Measurements from ENCODE around the gene C2orf80.
"Not testable (repeated sequence)": the region's sequence is repeated elsewhere in the genome, so short reads cannot be mapped to it uniquely, and the experiment has no call there.

Gene C2orf80

GRCh38 chr2:208175840-208176153 is 14.0 kb downstream of the C2orf80 start:
- no peak for DNase-seq

- peak; percentile 95 for DNase-seq
These were observed 14.6 kb downstream of the C2orf80 start for GRCh38 chr2:208175069-208175839.

- no peak for DNase-seq
These were observed 15.7 kb downstream of the C2orf80 start for GRCh38 chr2:208174144-208174543.

- no peak for DNase-seq
These were observed 17.7 kb downstream of the C2orf80 start for GRCh38 chr2:208172125-208172524.

- no peak for DNase-seq
These were observed 24.7 kb downstream of the C2orf80 start for GRCh38 chr2:208164951-208165755.

- DNase-seq: no peak
These were observed 26.3 kb downstream of the C2orf80 start, which contains the start of gene CRYGA for GRCh38 chr2:208163489-208163888. Gene CRYGA, minus strand, starts transcription at chr2:208163589. Its CDS starts 33 bp downstream, at chr2:208163556.

GRCh38 chr2:208156439-208156838 is 33.4 kb downstream of the C2orf80 start:
- no peak for DNase-seq

GRCh38 chr2:208153156-208153555 is 36.7 kb downstream of the C2orf80 start:
- no peak for DNase-seq

GRCh38 chr2:208150956-208151355 is 38.9 kb downstream of the C2orf80 start:
- no peak for DNase-seq

GRCh38 chr2:208150094-208150493 is 39.7 kb downstream of the C2orf80 start:
- DNase-seq: no peak

GRCh38 chr2:208148803-208149202 is 41.0 kb downstream of the C2orf80 start:
- no peak for DNase-seq

- DNase-seq: no peak
These were observed 42.1 kb downstream of the C2orf80 start for GRCh38 chr2:208147759-208148158.

- no peak for DNase-seq
These were observed 42.8 kb downstream of the C2orf80 start for GRCh38 chr2:208147008-208147407.

GRCh38 chr2:208146006-208146405 is 43.8 kb downstream of the C2orf80 start, which contains the start of gene CRYGB:
Gene CRYGB, minus strand, starts transcription at chr2:208146158. Its CDS starts 38 bp downstream, at chr2:208146120.
- no peak for DNase-seq

- DNase-seq: peak; percentile 63
These were observed 46.7 kb downstream of the C2orf80 start for GRCh38 chr2:208142925-208143799.

- DNase-seq: peak; percentile 99
These were observed 47.4 kb downstream of the C2orf80 start for GRCh38 chr2:208142240-208142924.

GRCh38 chr2:208139447-208139846 is 50.4 kb downstream of the C2orf80 start:
- no peak for DNase-seq

- DNase-seq: not testable (repeated sequence)
These were observed 51.5 kb downstream of the C2orf80 start for GRCh38 chr2:208138334-208138733.

GRCh38 chr2:208136716-208137094 is 53.1 kb downstream of the C2orf80 start:
- no peak for DNase-seq

- no peak for DNase-seq
These were observed 53.8 kb downstream of the C2orf80 start for GRCh38 chr2:208135794-208136715.

- DNase-seq: no peak
These were observed 54.8 kb downstream of the C2orf80 start for GRCh38 chr2:208134928-208135586.
